Measurements from ENCODE around the gene FGD3.
"Not testable (repeated sequence)": the region's sequence is repeated elsewhere in the genome, so short reads cannot be mapped to it uniquely, and the experiment has no call there.

FGD3 gene

DNA sequence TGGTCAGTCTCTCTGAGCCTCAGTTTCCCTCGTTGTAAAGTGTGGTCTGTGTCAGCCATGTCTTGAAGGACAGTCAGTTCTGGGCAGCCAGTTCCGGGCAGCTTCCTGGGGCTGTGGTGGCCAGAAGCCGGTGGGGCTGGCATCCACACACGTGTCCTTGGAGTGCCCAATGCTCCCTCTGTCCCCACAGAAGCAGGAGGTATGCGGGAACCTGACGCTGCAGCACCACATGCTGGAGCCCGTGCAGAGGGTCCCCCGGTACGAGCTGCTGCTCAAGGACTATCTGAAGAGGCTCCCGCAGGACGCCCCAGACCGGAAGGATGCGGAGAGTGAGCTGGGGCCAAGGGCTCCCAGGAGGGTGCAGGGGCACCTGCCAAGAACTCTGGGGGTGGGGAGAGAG, 62.7 kb downstream of the FGD3 start:
- no peak for DNase-seq (ENCODE audit: low spot score)

DNA sequence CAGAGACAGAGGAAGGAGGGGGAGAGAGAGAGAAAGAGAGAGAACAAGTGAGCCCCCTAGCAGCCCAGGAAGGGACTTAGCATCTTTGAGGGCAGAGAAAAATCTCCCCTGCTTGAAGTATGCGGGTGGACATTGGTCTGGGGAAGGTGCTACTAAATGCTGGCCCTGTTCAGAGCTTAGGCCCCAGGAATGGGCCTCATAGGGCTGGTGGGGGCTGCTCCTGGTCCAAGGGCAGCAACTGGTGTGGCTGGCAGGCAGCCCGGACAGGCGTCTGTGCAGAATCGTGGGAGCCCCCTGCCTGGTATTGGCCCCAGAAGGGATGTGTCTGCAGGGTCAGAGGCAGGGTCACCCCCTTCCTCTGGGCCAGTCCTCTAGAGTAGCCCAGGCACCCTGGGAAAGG, 63.4 kb downstream of the FGD3 start:
- no peak for DNase-seq (ENCODE audit: low spot score)

DNA sequence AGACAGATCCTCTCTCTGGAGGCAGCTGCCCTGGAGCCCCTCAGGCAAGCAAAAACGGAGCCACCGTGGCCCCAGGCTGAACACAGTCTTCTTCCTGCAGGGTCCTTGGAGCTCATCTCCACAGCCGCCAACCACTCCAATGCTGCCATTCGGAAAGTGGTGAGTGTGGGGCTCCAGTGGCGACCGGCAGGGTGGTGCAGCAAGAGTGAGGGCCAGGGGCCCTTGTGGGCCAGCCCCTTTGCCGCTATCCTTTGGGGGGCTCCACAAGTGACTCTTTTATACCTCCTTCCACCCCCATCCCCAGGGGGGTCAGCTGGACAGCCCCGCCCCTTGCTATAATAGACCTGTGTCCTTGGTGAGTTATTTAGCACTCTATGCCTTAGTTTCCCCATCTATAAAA, 63.8 kb downstream of the FGD3 start:
- no peak for DNase-seq (ENCODE audit: low spot score)

DNA sequence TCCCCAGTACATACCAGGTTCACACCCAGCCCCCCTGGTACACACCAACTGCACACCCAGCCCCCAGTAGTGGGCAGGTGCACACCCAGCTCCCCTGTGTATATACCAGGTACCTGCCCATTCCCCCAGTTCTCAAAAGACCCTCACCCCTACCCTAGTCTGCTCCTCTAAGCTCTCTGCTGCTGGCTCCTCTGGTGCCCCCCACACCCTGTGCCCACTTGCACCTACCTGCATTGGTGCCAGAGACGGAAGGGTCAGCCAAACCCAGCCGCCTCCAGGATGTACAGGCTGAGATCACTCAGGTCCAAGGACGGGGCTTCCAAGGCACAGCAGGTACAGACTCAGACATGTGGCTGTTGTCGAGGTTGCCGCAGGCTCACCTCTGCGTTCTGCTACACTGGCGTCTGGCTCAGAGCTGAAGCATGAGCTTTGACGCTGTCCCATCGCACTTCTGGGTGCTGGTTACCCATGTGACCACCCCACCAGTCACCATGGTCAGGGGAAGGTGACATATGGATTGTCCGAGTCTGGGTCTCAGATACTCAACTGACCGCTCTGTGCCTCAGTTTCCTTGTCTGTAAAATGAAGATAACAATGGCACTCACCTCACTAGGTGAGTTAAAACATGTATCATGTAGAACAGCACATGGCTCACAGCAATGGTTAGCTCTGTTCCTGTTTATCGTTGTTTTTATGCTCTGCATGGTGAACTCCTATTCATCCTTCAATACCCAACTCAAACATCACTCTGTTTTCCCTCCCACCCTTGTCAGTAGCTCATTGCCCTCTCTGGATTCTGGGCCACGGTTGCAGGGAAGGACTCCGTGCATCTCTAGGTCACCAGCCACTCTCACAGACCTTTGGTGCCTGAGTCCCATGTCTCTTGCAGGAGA, 65.9 kb downstream of the FGD3 start:
- no peak for DNase-seq (ENCODE audit: low spot score)

DNA sequence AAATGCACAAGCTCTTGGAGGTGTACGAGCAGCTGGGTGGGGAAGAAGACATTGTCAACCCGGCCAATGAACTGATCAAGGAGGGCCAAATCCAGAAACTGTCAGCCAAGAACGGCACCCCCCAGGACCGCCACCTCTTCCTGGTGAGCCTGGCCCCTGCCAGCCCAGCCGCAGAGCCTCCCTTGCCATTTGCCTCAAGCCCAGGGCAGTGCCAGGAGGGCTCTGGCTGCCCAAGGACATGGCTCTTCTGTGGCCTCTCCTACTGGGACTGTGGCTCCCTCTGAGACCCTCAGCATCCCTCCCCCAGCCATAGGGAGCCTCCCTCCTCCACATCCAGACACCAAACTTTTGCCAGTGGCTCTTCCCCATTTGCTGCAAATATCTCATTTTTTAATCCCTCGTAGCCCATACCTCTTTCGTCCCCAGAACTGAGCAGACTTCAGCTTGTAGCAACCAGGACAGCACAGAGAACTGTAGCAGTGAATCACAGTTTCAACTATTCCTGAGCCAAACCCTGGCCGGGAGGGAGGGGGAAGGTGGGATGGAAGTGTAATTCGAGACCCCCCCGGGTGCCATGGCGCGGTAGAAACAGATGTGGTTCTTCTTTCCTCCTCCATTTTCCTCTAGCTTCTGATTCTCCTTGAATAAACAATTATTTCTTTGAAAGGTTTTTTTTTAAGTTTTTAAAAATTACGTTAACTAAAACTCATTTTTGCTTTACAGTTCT, 66.7 kb downstream of the FGD3 start:
- no peak for DNase-seq (ENCODE audit: low spot score)

DNA sequence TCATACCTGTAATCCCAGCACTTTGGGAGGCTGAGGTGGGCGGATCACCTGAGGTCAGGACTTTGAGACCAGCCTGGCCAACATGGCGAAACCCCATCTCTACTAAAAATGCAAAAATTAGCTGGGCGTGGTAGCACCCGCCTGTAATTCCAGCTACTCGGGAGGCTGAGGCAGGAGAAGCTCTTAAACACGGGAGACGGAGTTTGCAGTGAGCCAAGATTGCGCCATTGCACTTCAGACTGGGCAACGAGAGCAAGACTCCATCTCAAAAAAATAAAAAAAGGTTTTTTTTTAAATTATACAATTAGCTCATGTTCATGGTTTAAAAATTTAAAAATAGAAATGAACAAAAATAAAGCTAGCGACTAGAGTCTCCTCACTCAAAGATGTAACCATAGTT, 67.9 kb downstream of the FGD3 start:
- not testable (repeated sequence) for DNase-seq (ENCODE audit: low spot score)

DNA sequence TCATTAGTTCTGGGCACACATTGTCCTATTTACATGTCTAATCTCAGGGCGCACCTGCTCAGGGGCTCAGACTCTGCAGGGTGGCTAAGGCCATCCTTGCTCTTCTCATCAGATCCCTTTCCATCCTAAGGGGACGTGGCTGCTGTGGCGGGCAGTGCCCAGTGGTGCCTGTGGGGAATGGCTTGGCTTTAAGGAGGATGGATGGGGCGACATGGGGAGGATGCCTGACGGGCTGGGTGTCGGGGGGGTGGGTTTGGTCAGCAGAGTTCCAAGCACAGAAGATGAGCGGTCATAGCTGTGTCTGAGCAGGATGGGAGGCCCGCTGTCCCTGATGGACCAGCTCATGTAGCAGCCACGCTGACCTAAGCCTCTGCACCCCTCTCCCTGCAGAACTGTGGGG, 70.3 kb downstream of the FGD3 start:
- DNase-seq (ENCODE audit: low spot score), result no peak

DNA sequence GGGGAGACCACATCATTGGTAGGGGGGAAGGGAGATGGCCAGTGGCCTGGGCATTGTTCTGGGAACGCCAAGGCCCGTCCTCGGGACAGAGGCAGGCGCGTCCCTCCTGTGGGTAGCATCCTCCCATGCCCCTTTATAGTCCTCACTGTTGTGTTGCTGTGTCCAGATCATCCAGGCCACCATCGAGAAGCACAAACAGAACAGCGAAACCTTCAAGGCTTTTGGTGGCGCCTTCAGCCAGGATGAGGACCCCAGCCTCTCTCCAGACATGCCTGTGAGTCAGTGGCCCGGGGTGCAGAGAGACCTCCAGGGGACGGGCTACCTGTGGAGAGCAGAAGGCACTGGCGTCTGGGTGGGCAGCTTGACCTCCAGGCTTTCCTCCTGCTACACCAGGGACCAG, 72.8 kb downstream of the FGD3 start:
- DNase-seq (ENCODE audit: low spot score), result no peak

DNA sequence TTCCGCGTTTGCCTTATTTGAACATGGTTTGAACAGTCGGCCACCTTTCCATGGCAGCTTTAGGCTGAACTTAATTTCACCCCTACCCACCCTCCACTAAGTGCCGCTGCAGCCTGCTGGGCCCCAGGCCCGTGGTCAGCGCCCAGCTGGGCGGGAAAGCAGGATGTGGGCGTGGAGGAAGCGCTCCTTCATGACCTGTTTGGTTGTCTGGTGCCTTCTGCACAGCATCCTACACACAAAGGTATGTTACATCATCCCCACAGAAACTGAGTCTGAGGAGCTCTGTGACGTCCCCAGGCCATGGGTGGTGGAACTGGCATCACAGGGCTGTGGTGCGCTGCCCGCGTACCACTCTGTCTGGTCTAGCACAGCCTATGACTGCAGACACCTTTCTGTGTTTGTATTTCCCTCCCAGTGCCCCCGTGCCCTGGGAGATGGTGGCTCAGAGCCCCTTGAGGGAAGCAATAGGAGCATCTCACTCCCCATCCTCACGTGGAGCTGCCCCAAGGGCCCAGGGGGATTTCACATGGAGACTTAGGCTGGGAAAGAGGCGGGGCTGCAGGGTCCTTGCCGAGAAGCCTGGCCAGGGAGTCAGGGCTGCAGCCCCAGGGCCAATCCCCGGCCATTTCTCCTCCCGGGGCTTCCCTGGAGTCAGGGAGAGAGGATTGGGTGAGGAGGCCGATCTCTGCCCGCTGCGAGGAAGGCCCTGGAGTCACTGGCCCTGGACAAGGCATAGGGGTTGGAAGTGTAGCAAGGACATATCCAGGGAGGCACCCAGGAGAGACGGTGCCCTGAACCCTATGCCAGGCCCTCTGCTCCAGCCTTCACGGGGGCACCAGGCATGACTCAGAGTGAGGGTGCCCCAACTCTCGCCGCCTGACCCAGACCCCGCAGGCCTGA, 73.7 kb downstream of the FGD3 start:
- no peak for DNase-seq (ENCODE audit: low spot score)

DNA sequence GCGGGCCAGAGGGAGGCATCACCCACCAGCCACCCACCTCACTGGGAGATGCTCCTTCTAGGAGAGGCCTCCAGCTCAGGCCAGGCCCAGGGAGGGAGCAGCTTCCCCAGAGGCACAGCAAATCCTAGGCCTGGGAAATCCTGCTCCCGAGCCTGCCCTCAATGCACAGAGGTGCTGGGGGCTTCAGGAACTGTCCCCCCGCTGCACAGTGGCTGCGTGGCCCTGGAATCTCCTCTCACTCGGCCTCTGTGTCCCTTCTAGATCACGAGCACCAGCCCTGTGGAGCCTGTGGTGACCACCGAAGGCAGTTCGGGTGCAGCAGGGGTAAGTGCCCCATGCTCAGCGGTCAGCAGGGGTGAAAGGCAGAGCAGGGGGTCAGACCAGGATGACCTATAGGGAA, 74.7 kb downstream of the FGD3 start:
- no peak for DNase-seq (ENCODE audit: low spot score)

DNA sequence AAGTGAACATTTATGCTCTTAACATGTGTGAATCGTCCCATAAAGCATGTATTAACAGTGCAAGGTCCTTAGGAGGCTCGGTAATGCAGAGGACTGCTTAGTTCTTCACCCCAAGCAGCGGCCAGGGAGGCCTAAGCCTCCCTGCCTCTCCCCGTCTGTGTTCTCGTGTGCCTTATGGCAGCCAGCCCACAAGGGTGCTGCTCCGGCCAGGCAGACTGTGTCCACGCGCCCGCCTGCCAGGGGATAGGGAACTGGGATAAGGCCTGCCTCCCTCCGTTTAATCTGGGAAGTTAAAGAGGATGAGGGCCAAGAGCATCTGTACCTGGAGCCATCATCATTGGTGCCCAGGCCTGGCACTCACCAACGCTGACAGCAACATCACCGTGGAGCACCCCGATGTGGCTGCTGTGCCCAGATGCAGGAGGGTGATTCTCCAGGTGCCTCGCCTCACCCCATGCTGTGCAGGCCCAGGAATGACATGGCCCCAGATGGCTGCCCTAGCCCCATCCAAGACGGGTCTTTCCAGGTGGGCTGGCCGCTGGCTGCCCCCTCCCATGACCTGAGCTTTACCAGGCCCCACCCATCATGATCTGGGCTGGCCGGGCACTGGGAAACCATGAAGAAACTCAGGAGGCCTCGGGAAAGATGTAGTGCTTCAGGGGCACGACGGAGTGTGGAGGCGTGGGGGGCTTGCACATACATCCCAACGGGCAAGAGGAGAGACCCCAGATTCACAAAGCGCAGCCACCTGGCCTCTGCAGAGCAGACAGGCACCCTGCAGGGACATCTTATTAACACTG, 75.6 kb downstream of the FGD3 start:
- no peak for DNase-seq (ENCODE audit: low spot score)

DNA sequence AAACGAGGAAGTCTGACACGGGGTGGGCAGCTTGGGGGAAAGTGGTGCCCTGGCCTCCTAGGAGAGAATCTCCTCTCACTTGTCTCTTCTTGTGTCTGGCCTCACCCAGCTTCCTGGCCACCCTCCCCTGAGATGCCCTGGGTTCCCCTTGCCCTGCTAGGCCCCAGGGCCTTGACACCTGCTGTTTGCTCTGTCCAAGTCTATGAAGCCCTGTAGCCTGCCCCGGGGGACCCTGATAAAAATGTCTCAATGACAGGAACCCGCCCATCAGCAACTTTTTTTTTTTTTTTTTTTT, 76.1 kb downstream of the FGD3 start:
- DNase-seq (ENCODE audit: low spot score), result no peak

DNA sequence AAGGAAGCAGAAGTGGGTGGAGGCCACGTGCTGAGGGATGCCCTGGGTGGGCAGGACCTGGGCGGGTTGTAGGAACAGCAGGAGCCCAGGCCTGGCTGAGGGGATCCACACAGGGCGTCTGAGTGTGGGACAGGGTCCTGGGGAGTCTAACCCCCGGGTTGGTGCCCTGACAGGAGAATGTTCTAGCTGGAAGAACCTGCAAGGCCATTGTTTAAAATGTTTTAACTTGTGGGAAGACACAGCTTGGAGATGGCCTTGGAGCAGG, 77.3 kb downstream of the FGD3 start:
- no peak for DNase-seq (ENCODE audit: low spot score)

DNA sequence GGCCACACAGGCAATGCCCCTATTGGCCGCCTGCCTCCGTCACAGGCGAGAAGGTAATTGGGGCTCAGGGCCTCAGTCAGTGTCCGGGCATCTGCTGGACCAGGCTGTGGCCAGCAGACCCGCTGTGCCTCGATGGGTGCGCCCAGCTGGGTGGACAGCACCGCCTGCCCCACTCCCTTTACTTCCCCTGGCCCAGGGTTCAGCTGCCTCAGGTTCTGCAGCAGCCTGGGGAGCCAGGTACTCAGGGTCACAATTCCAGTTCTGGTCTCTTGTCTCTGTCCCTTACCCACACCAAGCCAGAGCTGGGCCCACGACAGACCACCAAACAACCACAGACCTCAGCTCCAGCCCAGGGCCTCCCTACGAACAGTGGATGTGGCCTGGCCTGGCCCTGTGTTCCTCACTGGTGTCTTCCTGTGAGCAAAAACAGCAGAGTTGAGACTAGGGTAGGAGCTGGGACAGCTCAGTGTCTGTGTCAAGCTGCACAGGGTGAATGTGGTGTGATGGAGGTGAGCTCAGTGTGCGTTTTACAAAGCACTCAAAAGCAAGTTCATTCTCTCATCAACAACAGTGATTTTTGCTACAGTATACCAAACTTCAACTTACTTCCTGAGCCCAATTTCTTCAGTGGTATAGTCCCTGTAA, 77.8 kb downstream of the FGD3 start:
- no peak for DNase-seq (ENCODE audit: low spot score)

DNA sequence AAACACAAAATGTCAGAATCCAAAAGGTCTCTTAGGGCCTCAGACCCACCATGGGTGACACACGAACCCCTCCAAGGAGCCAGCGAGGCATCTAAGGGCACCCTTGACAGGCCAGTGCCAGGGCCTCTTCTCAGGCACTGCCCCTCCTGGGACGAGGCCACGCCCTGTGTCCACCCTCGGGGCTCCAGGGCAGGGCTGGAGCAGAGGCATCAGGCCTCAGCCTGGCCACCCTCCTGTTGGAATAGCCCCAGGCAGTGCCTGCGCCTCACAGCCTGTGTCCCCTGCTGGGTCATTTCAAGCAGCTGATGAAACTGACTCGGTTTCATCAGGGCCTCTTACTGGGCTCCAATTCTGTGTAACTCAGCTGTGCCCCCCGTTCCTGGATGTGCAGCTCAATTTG, 78.4 kb downstream of the FGD3 start:
- no peak for DNase-seq (ENCODE audit: low spot score)

DNA sequence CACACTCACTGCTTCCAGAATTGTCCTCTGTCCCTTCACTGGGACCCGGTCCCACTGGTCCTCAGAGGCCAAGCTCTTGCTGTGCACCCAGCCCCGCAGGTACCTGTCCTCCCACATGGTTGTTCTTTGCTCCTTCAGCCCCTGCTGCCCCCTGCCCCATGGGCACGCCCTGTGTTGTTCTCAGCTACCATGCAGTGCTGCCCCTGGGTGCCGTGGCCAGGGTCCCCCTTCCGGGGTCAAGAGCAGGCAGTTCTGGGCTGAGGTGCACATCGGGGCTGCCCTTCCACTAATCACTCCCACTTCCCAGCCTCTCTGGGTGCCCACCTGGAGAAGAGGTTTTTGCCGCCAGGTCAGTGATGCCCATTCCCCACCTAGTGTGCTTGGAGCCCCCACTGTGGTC, 79.3 kb downstream of the FGD3 start:
- no peak for DNase-seq (ENCODE audit: low spot score)

DNA sequence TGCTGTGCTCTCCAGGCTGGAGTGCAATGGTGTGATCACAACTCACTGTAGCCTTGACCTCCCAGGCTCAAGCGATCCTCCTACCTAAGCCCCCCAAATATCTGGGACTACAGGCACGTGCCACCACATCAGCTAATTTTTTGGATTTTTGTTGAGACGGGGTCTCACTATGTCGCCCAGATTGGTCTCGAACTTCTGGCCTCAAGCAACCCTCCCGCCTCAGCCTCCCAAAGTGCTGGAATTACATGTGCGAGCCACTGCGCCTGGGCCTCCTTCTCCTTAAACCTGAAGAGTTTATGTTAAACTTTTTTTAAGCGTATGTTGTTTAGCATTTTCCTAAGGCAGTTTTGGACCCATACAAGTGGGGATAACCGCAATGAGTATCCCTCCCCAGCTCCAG, 80.4 kb downstream of the FGD3 start:
- DNase-seq (ENCODE audit: low spot score), result no peak

DNA sequence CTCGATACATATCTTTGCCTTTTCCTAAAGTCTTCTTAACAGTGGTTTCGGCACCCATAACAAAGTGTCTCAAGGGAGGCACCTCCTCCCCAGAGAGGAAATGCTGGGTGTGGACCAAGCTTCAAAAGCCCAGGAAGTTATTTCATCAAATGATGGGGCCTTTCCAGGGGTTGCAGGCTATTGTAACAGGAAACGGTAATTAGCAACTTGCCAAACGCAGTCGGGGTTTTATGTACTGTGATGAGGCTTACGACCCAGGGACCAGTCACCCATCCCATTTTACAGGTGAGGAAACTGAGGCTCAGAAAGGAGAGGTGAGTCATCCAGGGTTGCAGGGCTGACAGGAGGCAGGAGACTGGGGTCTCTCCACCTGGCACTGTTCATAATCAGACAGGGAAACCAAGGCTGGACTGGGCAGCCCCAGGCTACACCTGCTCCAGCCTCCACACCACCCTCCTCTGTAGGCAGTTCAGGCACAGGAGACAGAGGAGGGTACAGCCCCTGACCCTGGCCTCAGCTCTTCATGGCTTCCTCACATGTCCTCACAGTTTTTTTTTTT, 81.2 kb downstream of the FGD3 start:
- DNase-seq (ENCODE audit: low spot score), result no peak

DNA sequence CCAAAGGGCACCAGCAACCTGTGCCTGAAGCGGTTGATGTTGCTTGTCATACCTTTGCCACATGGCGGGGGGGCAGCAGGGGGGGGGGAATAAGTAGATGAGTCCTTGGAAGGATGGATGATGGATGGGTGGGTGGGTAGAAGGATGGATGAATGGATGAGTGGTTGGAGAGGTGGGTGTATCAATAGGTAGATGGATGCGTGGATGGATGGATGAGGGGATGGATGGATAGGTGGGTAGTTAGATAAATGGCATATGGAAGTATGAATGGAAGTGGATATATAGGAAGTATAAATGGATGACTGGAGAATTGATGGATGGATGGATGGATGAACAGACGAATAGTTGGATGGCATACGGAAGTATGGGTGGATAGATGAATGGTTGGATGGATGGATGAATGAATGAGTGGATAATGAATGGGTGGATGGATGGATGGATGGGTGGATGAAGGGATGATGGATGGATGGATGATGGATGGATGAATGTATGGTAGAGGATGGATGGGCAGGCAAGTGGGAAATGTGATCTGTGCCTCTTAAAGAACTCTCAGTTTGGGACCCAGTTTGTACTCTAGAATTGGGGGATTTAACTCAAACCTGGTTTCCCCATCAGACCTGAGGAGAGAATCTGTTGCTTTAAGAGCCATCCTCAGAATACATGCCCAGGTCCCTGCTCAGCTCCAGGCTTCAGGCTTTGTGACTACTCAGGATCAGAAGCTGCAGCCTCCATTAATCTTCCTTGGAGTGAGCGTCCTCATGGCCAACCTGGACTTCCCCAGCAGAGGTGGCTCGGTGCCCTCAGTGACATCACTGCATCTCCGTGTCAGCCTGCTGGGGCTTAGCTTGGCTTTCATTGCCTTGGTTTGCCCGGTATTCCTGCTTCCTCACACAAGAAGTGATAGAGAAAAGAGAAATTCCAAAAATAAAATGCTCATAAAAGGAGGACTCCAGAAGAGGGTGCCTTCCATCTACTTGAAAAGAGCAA, 83.6 kb downstream of the FGD3 start:
- DNase-seq (ENCODE audit: low spot score), result no peak
